HG02938 (cell line): ENCODE data around the gene DOCK3.
"Not testable (repeated sequence)": the region's sequence is repeated elsewhere in the genome, so short reads cannot be mapped to it uniquely, and the experiment has no call there.

Source experiments
- ATAC-seq: cut with Tn5 transposase; IDR thresholded peaks from one replicate; pipeline ENCODE4 v1.9.1; 2021; ENCODE audit warnings: mild to moderate bottlenecking, moderate library complexity; ENCODE audit not compliant: unreplicated experiment

DOCK3 gene

GRCh38 chr3:50676031-50676705 is 1.4 kb downstream of the DOCK3 start:
- ATAC-seq, result no peak

GRCh38 chr3:50687127-50687751 is 12.5 kb downstream of the DOCK3 start:
- no peak for ATAC-seq

GRCh38 chr3:50687916-50688315 is 13.2 kb downstream of the DOCK3 start:
- ATAC-seq, result no peak

GRCh38 chr3:50688602-50689001 is 13.9 kb downstream of the DOCK3 start:
- ATAC-seq, result not testable (repeated sequence)

- no peak for ATAC-seq
Measured at GRCh38 chr3:50689558-50689957, 14.8 kb downstream of the DOCK3 start.

GRCh38 chr3:50695031-50695430 is 20.3 kb downstream of the DOCK3 start:
- no peak for ATAC-seq

- ATAC-seq, result no peak
Measured at GRCh38 chr3:50696276-50696675, 21.5 kb downstream of the DOCK3 start.

- no peak for ATAC-seq
Measured at GRCh38 chr3:50698269-50698668, 23.5 kb downstream of the DOCK3 start.

- no peak for ATAC-seq
Measured at GRCh38 chr3:50708620-50709019, 33.9 kb downstream of the DOCK3 start.

GRCh38 chr3:50714946-50715345 is 40.2 kb downstream of the DOCK3 start:
- no peak for ATAC-seq

GRCh38 chr3:50724831-50725230 is 50.1 kb downstream of the DOCK3 start:
- no peak for ATAC-seq

GRCh38 chr3:50734985-50735384 is 60.3 kb downstream of the DOCK3 start:
- ATAC-seq, result no peak

GRCh38 chr3:50737193-50737905 is 62.6 kb downstream of the DOCK3 start:
- no peak for ATAC-seq

GRCh38 chr3:50737906-50738598 is 63.3 kb downstream of the DOCK3 start:
- no peak for ATAC-seq

- no peak for ATAC-seq
Measured at GRCh38 chr3:50743643-50744042, 68.9 kb downstream of the DOCK3 start.

GRCh38 chr3:50749822-50750221 is 75.1 kb downstream of the DOCK3 start:
- no peak for ATAC-seq

GRCh38 chr3:50759015-50759414 is 84.3 kb downstream of the DOCK3 start:
- ATAC-seq, result no peak

GRCh38 chr3:50777680-50778079 is 103.0 kb downstream of the DOCK3 start:
- ATAC-seq, result no peak

GRCh38 chr3:50781766-50782165 is 107.0 kb downstream of the DOCK3 start:
- not testable (repeated sequence) for ATAC-seq

GRCh38 chr3:50786631-50787030 is 111.9 kb downstream of the DOCK3 start:
- ATAC-seq, result no peak

GRCh38 chr3:50790894-50791293 is 116.2 kb downstream of the DOCK3 start:
- ATAC-seq, result not testable (repeated sequence)
